Mammary microvascular endothelial cell (primary cell): Measurements from ENCODE around the gene PAIP2B. TPM values are rescaled to one million over a fixed set of nuclear protein-coding genes. Genes with fewer than 3 reads are reported as not detected.

Experiments
- total RNA-seq: library from RNA; depleted of rRNA; stranded (reverse); fragments of >200 nt; gene quantifications from 2 replicates; pipeline ENCODE4 v1.2.3, GENCODE V29; 2015

The PAIP2B gene
- total RNA-seq = 0.27 and 0.49 TPM in 2 replicates

GRCh38 chr2:71226965-71227560 lies at the start of gene PAIP2B:
PAIP2B (minus strand) TSS chr2:71227103; CDS start chr2:71202589, 24,514 bp downstream.

Other genes starting within 250 kb of the PAIP2B start
- gene ANKRD53, start 248.5 kb downstream of the PAIP2B start, total RNA-seq = 0.73 and 0.79 TPM in 2 replicates
- gene TEX261, start 232.2 kb downstream of the PAIP2B start, total RNA-seq = 46.4 and 64.4 TPM in 2 replicates
- gene NAGK, start 158.5 kb downstream of the PAIP2B start, total RNA-seq = 132 and 137 TPM in 2 replicates
- gene MCEE, start 96.9 kb downstream of the PAIP2B start, total RNA-seq = 5.1 and 5.3 TPM in 2 replicates
- gene MPHOSPH10, start 96.5 kb downstream of the PAIP2B start, total RNA-seq = 19.5 and 21.7 TPM in 2 replicates
- 66.9 and 80.1 TPM in 2 replicates for gene ZNF638, start 104.7 kb upstream of the PAIP2B start, total RNA-seq
- 212 and 225 TPM in 2 replicates for gene DYSF, start 226.5 kb upstream of the PAIP2B start, total RNA-seq